A673 (cell line): ENCODE measurements around the gene CACNA1G. TPM values are rescaled to one million over a fixed set of nuclear protein-coding genes. Genes with fewer than 3 reads are reported as not detected.

ENCODE experiments used
- BruUV-seq: library from RNA; stranded (reverse); fragments of 400-500 nt; replicated peaks from 2 replicates; lab custom pipeline; 2021; lab: Mats Ljungman, UMichigan
- CTCF ChIA-PET: fragments of 300-600 bp; sonication (Branson Sonifier 250); formaldehyde crosslinking; loops from one replicate; lab custom pipeline; 2022; ENCODE audit warnings: antibody characterized with exemption; lab: Charles Lee
- POLR2A ChIA-PET: fragments of 300-600 bp; sonication (Branson Sonifier 250); formaldehyde crosslinking; loops from one replicate; lab custom pipeline; 2022; ENCODE audit warnings: antibody characterized with exemption; ENCODE audit not compliant: low non-redundant PET; lab: Charles Lee
- DNase-seq: peaks from one replicate; pipeline ENCODE4 v3.0.0-alpha.2; 2015; ENCODE audit warnings: low spot score
- H3K27ac ChIP-seq: fragments of 200-600 bp; sonication (generic); 2 replicates; pipeline ENCODE4 v1.5.1; 2016; ENCODE audit warnings: mixed run types, low read depth, mild to moderate bottlenecking, mixed read lengths, antibody characterized with exemption, low read length; ENCODE audit not compliant: poor library complexity, severe bottlenecking
- H3K27me3 ChIP-seq: fragments of 200-600 bp; sonication (generic); replicated peaks from 2 replicates; pipeline ENCODE4 v1.6.1; 2017; ENCODE audit warnings: mixed run types, low read depth, mild to moderate bottlenecking, mixed read lengths, antibody characterized with exemption, low read length; ENCODE audit not compliant: insufficient read depth, poor library complexity
- H3K36me3 ChIP-seq: fragments of 200-600 bp; sonication (generic); 2 replicates; pipeline ENCODE4 v1.6.1; 2016; ENCODE audit warnings: mixed run types, mild to moderate bottlenecking, mixed read lengths, antibody characterized with exemption, low read length; ENCODE audit not compliant: insufficient read depth, poor library complexity, severe bottlenecking
- H3K4me1 ChIP-seq: fragments of 200-600 bp; sonication (generic); 2 replicates; pipeline ENCODE4 v1.6.1; 2017; ENCODE audit warnings: mixed run types, mild to moderate bottlenecking, mixed read lengths, antibody characterized with exemption, low read length; ENCODE audit not compliant: insufficient read depth, poor library complexity, severe bottlenecking
- H3K4me3 ChIP-seq: fragments of 200-600 bp; sonication (generic); 2 replicates; pipeline ENCODE4 v1.5.1; 2016; ENCODE audit warnings: low read depth, mixed run types, mild to moderate bottlenecking, mixed read lengths, low read length; ENCODE audit not compliant: poor library complexity, severe bottlenecking
- H3K9me3 ChIP-seq: fragments of 200-600 bp; sonication (generic); 2 replicates; pipeline ENCODE4 v1.6.1; 2016; ENCODE audit warnings: mixed run types, low read depth, mild to moderate bottlenecking, mixed read lengths, antibody characterized with exemption, low read length; ENCODE audit not compliant: poor library complexity, severe bottlenecking
- EZH2 ChIP-seq: fragments of 200-600 bp; sonication (generic); IDR thresholded peaks from 2 replicates; pipeline ENCODE4 v1.6.1; 2017; ENCODE audit warnings: borderline replicate concordance, low read depth, mild to moderate bottlenecking, mixed read lengths, antibody characterized with exemption, low read length; ENCODE audit not compliant: poor library complexity, severe bottlenecking
- intact Hi-C: fragments of 100-400 bp; cut with micrococcal nuclease; formaldehyde crosslinking; loops from one replicate; pipeline ENCODE4 v1.10.0; 2022; ENCODE audit not compliant: unreplicated experiment
- total RNA-seq: library from RNA; stranded (reverse); gene quantifications from 2 replicates; pipeline ENCODE4 v1.2.3, GENCODE V29; 2021
- TF ChIP-seq, protein P1 (sequence below): fragments of 300-800, 200-600 bp; sonication (generic); conservative IDR thresholded peaks from 2 replicates; pipeline ENCODE4 v1.5.1; 2017; ENCODE audit warnings: low read depth, mild to moderate bottlenecking, antibody characterized with exemption, low read length, moderate library complexity, mixed read lengths

The CACNA1G gene
- total RNA-seq, 1 experiment from 2014 or later, result 7.1 TPM

DNA sequence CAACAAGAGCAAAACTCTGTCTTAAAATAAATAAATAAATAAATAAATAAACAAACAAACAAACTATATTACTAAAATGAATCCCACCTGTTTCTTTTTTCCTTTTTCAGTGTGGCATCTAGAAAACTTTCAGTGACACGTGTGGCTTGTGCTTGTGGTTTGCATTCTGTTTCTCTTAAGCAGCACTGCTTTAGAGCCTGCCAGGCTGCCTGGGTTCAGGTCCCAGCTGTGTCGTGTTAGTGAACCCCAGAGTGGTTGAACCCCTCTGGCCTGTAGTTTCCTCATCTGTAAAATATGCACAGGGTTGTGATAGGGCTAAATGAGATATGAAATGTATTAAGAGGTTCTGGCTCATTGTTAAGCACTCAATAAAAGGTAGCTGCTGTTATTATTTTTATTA lies 40.0 kb upstream of the CACNA1G start:
- DNase-seq, result no peak
- Histone ChIP-seq H3K27me3 (no peaks in the 10 kb centered on the region), H3K27ac (no peak overlapping the region), H3K4me3 (no peak overlapping the region), H3K4me1 (no peaks in the 10 kb centered on the region), H3K36me3 (no peaks in the 10 kb centered on the region), H3K9me3 (no peaks in the 10 kb centered on the region)
- CTCF ChIA-PET, result no interaction called here
- BruUV-seq, result no TSS peak
- POLR2A ChIA-PET, result no interaction called here
- intact Hi-C loops, result no loop called here
- TF ChIP-seq, protein P1, sequence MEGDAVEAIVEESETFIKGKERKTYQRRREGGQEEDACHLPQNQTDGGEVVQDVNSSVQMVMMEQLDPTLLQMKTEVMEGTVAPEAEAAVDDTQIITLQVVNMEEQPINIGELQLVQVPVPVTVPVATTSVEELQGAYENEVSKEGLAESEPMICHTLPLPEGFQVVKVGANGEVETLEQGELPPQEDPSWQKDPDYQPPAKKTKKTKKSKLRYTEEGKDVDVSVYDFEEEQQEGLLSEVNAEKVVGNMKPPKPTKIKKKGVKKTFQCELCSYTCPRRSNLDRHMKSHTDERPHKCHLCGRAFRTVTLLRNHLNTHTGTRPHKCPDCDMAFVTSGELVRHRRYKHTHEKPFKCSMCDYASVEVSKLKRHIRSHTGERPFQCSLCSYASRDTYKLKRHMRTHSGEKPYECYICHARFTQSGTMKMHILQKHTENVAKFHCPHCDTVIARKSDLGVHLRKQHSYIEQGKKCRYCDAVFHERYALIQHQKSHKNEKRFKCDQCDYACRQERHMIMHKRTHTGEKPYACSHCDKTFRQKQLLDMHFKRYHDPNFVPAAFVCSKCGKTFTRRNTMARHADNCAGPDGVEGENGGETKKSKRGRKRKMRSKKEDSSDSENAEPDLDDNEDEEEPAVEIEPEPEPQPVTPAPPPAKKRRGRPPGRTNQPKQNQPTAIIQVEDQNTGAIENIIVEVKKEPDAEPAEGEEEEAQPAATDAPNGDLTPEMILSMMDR, result no peak
- no peak for TF ChIP-seq EZH2

DNA sequence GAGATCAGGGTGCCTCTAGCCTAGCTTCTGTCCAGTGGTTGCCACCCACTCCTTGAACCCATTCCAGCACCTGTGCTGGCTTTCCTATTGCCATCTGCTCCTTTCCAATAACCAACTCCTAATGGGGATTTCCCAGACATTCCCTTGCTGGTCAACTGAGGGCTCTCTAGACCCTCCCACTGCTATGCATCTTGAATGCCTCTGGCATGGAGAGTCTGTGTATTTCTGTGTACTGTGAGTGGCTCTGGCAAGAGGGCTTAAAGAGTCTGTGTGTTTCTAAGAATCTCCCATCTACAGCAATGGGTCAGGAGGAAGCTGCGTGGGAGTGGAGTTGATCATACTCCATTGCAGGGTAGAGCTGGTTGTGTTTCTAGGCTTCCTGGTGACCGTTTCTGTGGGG lies 39.0 kb upstream of the CACNA1G start:
- no TSS peak for BruUV-seq
- H3K27me3 ChIP-seq, result no peaks in the 10 kb centered on the region
- TF ChIP-seq EZH2, result no peak
- TF ChIP-seq, protein P1, result no peak
- DNase-seq, result no peak
- intact Hi-C loops, result no loop called here
- no peaks in the 10 kb centered on the region for H3K36me3 ChIP-seq
- no peaks in the 10 kb centered on the region for H3K9me3 ChIP-seq
- POLR2A ChIA-PET, result no interaction called here
- no peaks in the 10 kb centered on the region for H3K4me1 ChIP-seq
- H3K4me3 ChIP-seq, result no peak overlapping the region
- CTCF ChIA-PET, result interaction anchor here (0.6 kb wide), 1 partner anchor 16 kb away, joined by 3 read pairs; no protein-coding TSS in a partner anchor
- no peak overlapping the region for H3K27ac ChIP-seq

DNA sequence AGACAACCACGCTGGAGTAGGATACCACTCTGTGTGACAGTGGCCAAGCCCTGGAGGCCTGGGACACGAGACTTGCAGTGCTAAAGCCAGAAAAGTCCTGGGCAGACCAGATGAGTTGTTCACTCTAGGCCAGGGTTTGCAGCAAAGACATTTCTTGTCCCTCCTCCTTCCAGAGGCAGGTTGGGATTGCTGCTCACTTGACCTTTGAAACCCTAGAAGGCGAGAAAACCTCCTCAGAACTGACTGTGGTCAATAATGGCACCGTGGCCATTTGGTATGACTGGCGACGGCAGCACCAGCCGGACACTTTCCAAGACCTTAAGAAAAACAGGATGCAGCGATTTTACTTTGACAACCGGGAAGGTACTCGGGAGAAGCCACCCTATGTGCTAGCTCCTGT lies 37.7 kb upstream of the CACNA1G start:
- intact Hi-C loops, result no loop called here
- POLR2A ChIA-PET, result no interaction called here
- H3K9me3 ChIP-seq, result no peaks in the 10 kb centered on the region
- TF ChIP-seq EZH2, result no peak
- TF ChIP-seq, protein P1, result no peak
- no peaks in the 10 kb centered on the region for H3K4me1 ChIP-seq
- DNase-seq, result no peak
- no peak overlapping the region for H3K4me3 ChIP-seq
- CTCF ChIA-PET, result no interaction called here
- no TSS peak for BruUV-seq
- no peaks in the 10 kb centered on the region for H3K36me3 ChIP-seq
- no peaks in the 10 kb centered on the region for H3K27me3 ChIP-seq
- H3K27ac ChIP-seq, result no peak overlapping the region
